Measurements from ENCODE around the gene TXNRD1. TPM values are rescaled to one million over a fixed set of nuclear protein-coding genes. Genes with fewer than 3 reads are reported as not detected.

Gene TXNRD1
- total RNA-seq, 1 experiment from 2014 or later: 69.4 TPM

- Histone ChIP-seq H3K9ac (ENCODE audit: low read length) (no peak overlapping the region), H3K27me3 (ENCODE audit: low read length) (no peaks in the 10 kb centered on the region), H3K4me3 (ENCODE audit: low read length) (no peak overlapping the region), H3K79me2 (ENCODE audit: low read length) (no peaks in the 10 kb centered on the region), H3K4me1 (ENCODE audit: low read length) (no peaks in the 10 kb centered on the region), H3K36me3 (ENCODE audit: insufficient read depth, low read length) (no peaks in the 10 kb centered on the region), H3K4me2 (ENCODE audit: low read depth, low read length, poor library complexity, severe bottlenecking) (no peak overlapping the region), H3K9me3 (ENCODE audit: low read length) (no peaks in the 10 kb centered on the region), H4K20me1 (ENCODE audit: insufficient read depth, low read depth, low read length) (no peaks in the 10 kb centered on the region), H3K27ac (ENCODE audit: low read length) (no peak overlapping the region), H2AFZ (ENCODE audit: low read length) (no peak overlapping the region), H3K9me2 (replicated peaks; ENCODE audit: insufficient read depth, low read length) (no peaks in the 10 kb centered on the region)
- no peak for DNase-seq
Measured at GRCh38 chr12:104175726-104176247, 39.8 kb upstream of the TXNRD1 start.

- Histone ChIP-seq H4K20me1 (ENCODE audit: insufficient read depth, low read depth, low read length) (no peaks in the 10 kb centered on the region), H3K4me2 (ENCODE audit: low read depth, low read length, poor library complexity, severe bottlenecking) (no peak overlapping the region), H3K9me3 (ENCODE audit: low read length) (no peaks in the 10 kb centered on the region), H3K9ac (ENCODE audit: low read length) (no peak overlapping the region), H3K4me3 (ENCODE audit: low read length) (no peak overlapping the region), H3K4me1 (ENCODE audit: low read length) (no peaks in the 10 kb centered on the region), H3K79me2 (ENCODE audit: low read length) (no peaks in the 10 kb centered on the region), H3K9me2 (replicated peaks; ENCODE audit: insufficient read depth, low read length) (no peaks in the 10 kb centered on the region), H3K27me3 (ENCODE audit: low read length) (no peaks in the 10 kb centered on the region), H2AFZ (ENCODE audit: low read length) (no peak overlapping the region), H3K36me3 (ENCODE audit: insufficient read depth, low read length) (no peaks in the 10 kb centered on the region), H3K27ac (ENCODE audit: low read length) (no peak overlapping the region)
- no peak for DNase-seq
Measured at GRCh38 chr12:104177336-104177662, 38.3 kb upstream of the TXNRD1 start.

GRCh38 chr12:104177663-104178501, 37.7 kb upstream of the TXNRD1 start:
- H2AFZ ChIP-seq (ENCODE audit: low read length): no peak overlapping the region
- H3K4me2 ChIP-seq (ENCODE audit: low read depth, low read length, poor library complexity, severe bottlenecking): no peak overlapping the region
- DNase-seq: no peak
- no peaks in the 10 kb centered on the region for H3K9me3 ChIP-seq (ENCODE audit: low read length)
- H3K4me1 ChIP-seq (ENCODE audit: low read length): no peaks in the 10 kb centered on the region
- no peak overlapping the region for H3K27ac ChIP-seq (ENCODE audit: low read length)
- H3K9ac ChIP-seq (ENCODE audit: low read length): no peak overlapping the region
- no peaks in the 10 kb centered on the region for H3K79me2 ChIP-seq (ENCODE audit: low read length)
- no peak overlapping the region for H3K4me3 ChIP-seq (ENCODE audit: low read length)
- H4K20me1 ChIP-seq (ENCODE audit: insufficient read depth, low read depth, low read length): no peaks in the 10 kb centered on the region
- H3K27me3 ChIP-seq (ENCODE audit: low read length): no peaks in the 10 kb centered on the region
- no peaks in the 10 kb centered on the region for H3K36me3 ChIP-seq (ENCODE audit: insufficient read depth, low read length)
- H3K9me2 ChIP-seq (replicated peaks; ENCODE audit: insufficient read depth, low read length): no peaks in the 10 kb centered on the region

GRCh38 chr12:104180374-104180773, 35.2 kb upstream of the TXNRD1 start:
- no peak overlapping the region for H3K9ac ChIP-seq (ENCODE audit: low read length)
- H3K36me3 ChIP-seq (ENCODE audit: insufficient read depth, low read length): no peaks in the 10 kb centered on the region
- H3K4me2 ChIP-seq (ENCODE audit: low read depth, low read length, poor library complexity, severe bottlenecking): no peak overlapping the region
- DNase-seq: no peak
- H3K4me1 ChIP-seq (ENCODE audit: low read length): no peaks in the 10 kb centered on the region
- H3K79me2 ChIP-seq (ENCODE audit: low read length): no peaks in the 10 kb centered on the region
- H3K9me3 ChIP-seq (ENCODE audit: low read length): no peaks in the 10 kb centered on the region
- no peaks in the 10 kb centered on the region for H3K9me2 ChIP-seq (replicated peaks; ENCODE audit: insufficient read depth, low read length)
- no peaks in the 10 kb centered on the region for H4K20me1 ChIP-seq (ENCODE audit: insufficient read depth, low read depth, low read length)
- no peaks in the 10 kb centered on the region for H3K27me3 ChIP-seq (ENCODE audit: low read length)
- H3K4me3 ChIP-seq (ENCODE audit: low read length): no peak overlapping the region
- no peak overlapping the region for H2AFZ ChIP-seq (ENCODE audit: low read length)
- H3K27ac ChIP-seq (ENCODE audit: low read length): no peak overlapping the region

- Histone ChIP-seq H3K9me3 (ENCODE audit: low read length) (no peaks in the 10 kb centered on the region), H3K4me3 (ENCODE audit: low read length) (no peak overlapping the region), H3K27me3 (ENCODE audit: low read length) (no peaks in the 10 kb centered on the region), H3K9ac (ENCODE audit: low read length) (no peak overlapping the region), H3K36me3 (ENCODE audit: insufficient read depth, low read length) (no peaks in the 10 kb centered on the region), H4K20me1 (ENCODE audit: insufficient read depth, low read depth, low read length) (no peaks in the 10 kb centered on the region), H3K4me1 (ENCODE audit: low read length) (no peaks in the 10 kb centered on the region), H3K27ac (ENCODE audit: low read length) (no peak overlapping the region), H2AFZ (ENCODE audit: low read length) (no peak overlapping the region), H3K79me2 (ENCODE audit: low read length) (no peaks in the 10 kb centered on the region), H3K9me2 (replicated peaks; ENCODE audit: insufficient read depth, low read length) (no peaks in the 10 kb centered on the region), H3K4me2 (ENCODE audit: low read depth, low read length, poor library complexity, severe bottlenecking) (no peak overlapping the region)
- no peak for DNase-seq
Measured at GRCh38 chr12:104181313-104181712, 34.3 kb upstream of the TXNRD1 start.

GRCh38 chr12:104182144-104182543, 33.4 kb upstream of the TXNRD1 start:
- Histone ChIP-seq H3K27ac (ENCODE audit: low read length) (no peak overlapping the region), H3K36me3 (ENCODE audit: insufficient read depth, low read length) (no peaks in the 10 kb centered on the region), H3K9ac (ENCODE audit: low read length) (no peak overlapping the region), H3K4me2 (ENCODE audit: low read depth, low read length, poor library complexity, severe bottlenecking) (no peak overlapping the region), H3K27me3 (ENCODE audit: low read length) (no peaks in the 10 kb centered on the region), H3K9me3 (ENCODE audit: low read length) (no peaks in the 10 kb centered on the region), H3K4me1 (ENCODE audit: low read length) (no peaks in the 10 kb centered on the region), H3K9me2 (replicated peaks; ENCODE audit: insufficient read depth, low read length) (no peaks in the 10 kb centered on the region), H2AFZ (ENCODE audit: low read length) (no peak overlapping the region), H3K4me3 (ENCODE audit: low read length) (no peak overlapping the region), H3K79me2 (ENCODE audit: low read length) (no peaks in the 10 kb centered on the region), H4K20me1 (ENCODE audit: insufficient read depth, low read depth, low read length) (no peaks in the 10 kb centered on the region)
- DNase-seq: no peak

GRCh38 chr12:104182621-104183378, 32.8 kb upstream of the TXNRD1 start:
- Histone ChIP-seq H3K27me3 (ENCODE audit: low read length) (no peaks in the 10 kb centered on the region), H3K4me1 (ENCODE audit: low read length) (no peaks in the 10 kb centered on the region), H4K20me1 (ENCODE audit: insufficient read depth, low read depth, low read length) (no peaks in the 10 kb centered on the region), H3K36me3 (ENCODE audit: insufficient read depth, low read length) (no peaks in the 10 kb centered on the region), H2AFZ (ENCODE audit: low read length) (no peak overlapping the region), H3K79me2 (ENCODE audit: low read length) (no peaks in the 10 kb centered on the region), H3K9me3 (ENCODE audit: low read length) (no peaks in the 10 kb centered on the region), H3K9ac (ENCODE audit: low read length) (no peak overlapping the region), H3K9me2 (replicated peaks; ENCODE audit: insufficient read depth, low read length) (no peaks in the 10 kb centered on the region), H3K4me3 (ENCODE audit: low read length) (no peak overlapping the region), H3K4me2 (ENCODE audit: low read depth, low read length, poor library complexity, severe bottlenecking) (no peak overlapping the region), H3K27ac (ENCODE audit: low read length) (no peak overlapping the region)
- DNase-seq: no peak

GRCh38 chr12:104183443-104183842, 32.1 kb upstream of the TXNRD1 start:
- H3K9ac ChIP-seq (ENCODE audit: low read length): no peak overlapping the region
- H4K20me1 ChIP-seq (ENCODE audit: insufficient read depth, low read depth, low read length): no peaks in the 10 kb centered on the region
- no peak overlapping the region for H3K27ac ChIP-seq (ENCODE audit: low read length)
- H3K9me3 ChIP-seq (ENCODE audit: low read length): no peaks in the 10 kb centered on the region
- no peak overlapping the region for H2AFZ ChIP-seq (ENCODE audit: low read length)
- no peaks in the 10 kb centered on the region for H3K27me3 ChIP-seq (ENCODE audit: low read length)
- H3K9me2 ChIP-seq (replicated peaks; ENCODE audit: insufficient read depth, low read length): no peaks in the 10 kb centered on the region
- H3K36me3 ChIP-seq (ENCODE audit: insufficient read depth, low read length): no peaks in the 10 kb centered on the region
- no peak overlapping the region for H3K4me3 ChIP-seq (ENCODE audit: low read length)
- H3K4me1 ChIP-seq (ENCODE audit: low read length): no peaks in the 10 kb centered on the region
- no peaks in the 10 kb centered on the region for H3K79me2 ChIP-seq (ENCODE audit: low read length)
- H3K4me2 ChIP-seq (ENCODE audit: low read depth, low read length, poor library complexity, severe bottlenecking): no peak overlapping the region
- DNase-seq: no peak

All from Karpas-422 (cell line).